ENCODE measurements around the gene GJD3. TPM values are rescaled to one million over a fixed set of nuclear protein-coding genes. Genes with fewer than 3 reads are reported as not detected.

The GJD3 gene
- total and polyA plus RNA-seq, 9 of the 15 experiments (the other 6 are each of a cell fraction or from before 2014, with no cell fraction given), result 0.17 to 0.38 TPM; not detected in 7

DNA sequence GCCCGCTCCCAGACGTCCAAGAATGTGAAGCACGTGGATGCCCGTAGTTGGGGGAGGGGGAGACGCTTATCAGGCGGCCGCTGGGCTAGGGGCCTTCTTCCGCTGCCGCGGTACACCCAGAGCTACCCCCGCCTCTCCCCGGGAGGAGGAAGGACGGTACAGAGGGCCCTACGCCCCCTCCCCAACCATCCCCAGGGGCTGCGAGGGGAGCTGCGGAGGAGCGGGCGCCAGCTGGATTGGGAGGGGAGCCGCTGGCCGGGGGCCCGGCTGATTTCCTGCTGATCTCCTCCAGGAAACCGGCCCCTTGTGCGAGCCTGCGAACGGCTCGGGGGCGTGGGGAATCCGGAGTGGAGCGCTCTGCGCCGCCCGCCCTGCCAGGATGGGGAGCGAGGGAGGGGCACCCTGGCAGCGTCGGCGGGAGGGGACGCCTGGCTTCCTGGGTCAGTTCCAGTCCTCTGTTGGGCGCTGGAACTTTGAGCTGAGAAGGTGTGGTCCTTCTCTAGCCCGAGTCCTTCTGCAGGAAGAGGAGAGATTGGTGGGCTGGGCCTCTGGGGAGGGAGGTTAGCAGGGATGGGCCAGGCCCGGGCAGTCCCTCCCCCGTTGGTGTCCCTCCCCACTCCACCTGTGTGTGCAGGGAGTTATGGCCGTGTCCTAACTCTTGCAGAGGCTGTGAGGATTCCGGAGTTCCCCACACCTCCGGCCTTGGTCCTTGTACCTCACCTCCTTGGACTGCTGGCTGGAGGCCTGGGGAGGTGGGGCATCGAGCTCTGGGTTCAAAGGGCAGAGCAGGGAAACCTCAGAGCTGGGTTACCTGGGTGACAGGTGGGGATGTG, 19.2 kb downstream of the GJD3 start (continued):
- TF ChIP-seq, protein P1, sequence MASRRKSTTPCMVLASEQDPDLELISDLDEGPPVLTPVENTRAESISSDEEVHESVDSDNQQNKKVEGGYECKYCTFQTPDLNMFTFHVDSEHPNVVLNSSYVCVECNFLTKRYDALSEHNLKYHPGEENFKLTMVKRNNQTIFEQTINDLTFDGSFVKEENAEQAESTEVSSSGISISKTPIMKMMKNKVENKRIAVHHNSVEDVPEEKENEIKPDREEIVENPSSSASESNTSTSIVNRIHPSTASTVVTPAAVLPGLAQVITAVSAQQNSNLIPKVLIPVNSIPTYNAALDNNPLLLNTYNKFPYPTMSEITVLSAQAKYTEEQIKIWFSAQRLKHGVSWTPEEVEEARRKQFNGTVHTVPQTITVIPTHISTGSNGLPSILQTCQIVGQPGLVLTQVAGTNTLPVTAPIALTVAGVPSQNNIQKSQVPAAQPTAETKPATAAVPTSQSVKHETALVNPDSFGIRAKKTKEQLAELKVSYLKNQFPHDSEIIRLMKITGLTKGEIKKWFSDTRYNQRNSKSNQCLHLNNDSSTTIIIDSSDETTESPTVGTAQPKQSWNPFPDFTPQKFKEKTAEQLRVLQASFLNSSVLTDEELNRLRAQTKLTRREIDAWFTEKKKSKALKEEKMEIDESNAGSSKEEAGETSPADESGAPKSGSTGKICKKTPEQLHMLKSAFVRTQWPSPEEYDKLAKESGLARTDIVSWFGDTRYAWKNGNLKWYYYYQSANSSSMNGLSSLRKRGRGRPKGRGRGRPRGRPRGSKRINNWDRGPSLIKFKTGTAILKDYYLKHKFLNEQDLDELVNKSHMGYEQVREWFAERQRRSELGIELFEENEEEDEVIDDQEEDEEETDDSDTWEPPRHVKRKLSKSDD (conservative IDR thresholded peaks at IDR 0.05; ENCODE audit: low read length), result no peak
- TF ChIP-seq HDAC3 (IDR thresholded peaks at IDR 0.05; ENCODE audit: borderline replicate concordance, partially characterized antibody), result no peak
- no peak for TF ChIP-seq POU5F1 (IDR thresholded peaks at IDR 0.05; ENCODE audit: borderline replicate concordance, low read depth, low read length, partially characterized antibody)
- TF ChIP-seq, protein P2, sequence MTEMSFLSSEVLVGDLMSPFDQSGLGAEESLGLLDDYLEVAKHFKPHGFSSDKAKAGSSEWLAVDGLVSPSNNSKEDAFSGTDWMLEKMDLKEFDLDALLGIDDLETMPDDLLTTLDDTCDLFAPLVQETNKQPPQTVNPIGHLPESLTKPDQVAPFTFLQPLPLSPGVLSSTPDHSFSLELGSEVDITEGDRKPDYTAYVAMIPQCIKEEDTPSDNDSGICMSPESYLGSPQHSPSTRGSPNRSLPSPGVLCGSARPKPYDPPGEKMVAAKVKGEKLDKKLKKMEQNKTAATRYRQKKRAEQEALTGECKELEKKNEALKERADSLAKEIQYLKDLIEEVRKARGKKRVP (CRISPR knock-in tag; IDR thresholded peaks at IDR 0.05), result no peak
- TF ChIP-seq, protein P3, sequence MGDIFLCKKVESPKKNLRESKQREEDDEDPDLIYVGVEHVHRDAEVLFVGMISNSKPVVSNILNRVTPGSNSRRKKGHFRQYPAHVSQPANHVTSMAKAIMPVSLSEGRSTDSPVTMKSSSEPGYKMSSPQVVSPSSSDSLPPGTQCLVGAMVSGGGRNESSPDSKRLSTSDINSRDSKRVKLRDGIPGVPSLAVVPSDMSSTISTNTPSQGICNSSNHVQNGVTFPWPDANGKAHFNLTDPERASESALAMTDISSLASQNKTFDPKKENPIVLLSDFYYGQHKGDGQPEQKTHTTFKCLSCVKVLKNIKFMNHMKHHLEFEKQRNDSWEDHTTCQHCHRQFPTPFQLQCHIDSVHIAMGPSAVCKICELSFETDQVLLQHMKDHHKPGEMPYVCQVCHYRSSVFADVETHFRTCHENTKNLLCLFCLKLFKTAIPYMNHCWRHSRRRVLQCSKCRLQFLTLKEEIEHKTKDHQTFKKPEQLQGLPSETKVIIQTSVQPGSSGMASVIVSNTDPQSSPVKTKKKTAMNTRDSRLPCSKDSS (IDR thresholded peaks at IDR 0.05; ENCODE audit: low read depth, partially characterized antibody), result no peak

Data from K562 (cell line).